CD4-positive, alpha-beta T cell (primary cell): ENCODE results near the gene TMEM39B. TPM values are rescaled to one million over a fixed set of nuclear protein-coding genes. Genes with fewer than 3 reads are reported as not detected.

Experiments used
- ATAC-seq: fragments of 200-7000 bp; cut with Tn5 transposase; one replicate; pipeline ENCODE4 v1.10.0; 2022; ENCODE audit warnings: mild to moderate bottlenecking; ENCODE audit not compliant: poor library complexity
- CTCF ChIA-PET: fragments of 350-600 bp; sonication (Branson Sonifier 250); formaldehyde crosslinking; loops from one replicate; lab custom pipeline; 2021; ENCODE audit warnings: antibody characterized with exemption, inconsistent platforms; lab: Charles Lee
- POLR2A ChIA-PET: fragments of 350-600 bp; sonication (Branson Sonifier 250); formaldehyde crosslinking; loops from one replicate; lab custom pipeline; 2021; ENCODE audit warnings: antibody characterized with exemption, inconsistent platforms; lab: Charles Lee
- DNase-seq, 14 experiments: peaks; one replicate each; pipeline ENCODE4 v3.0.0-alpha.2; 2013 to 2020; ENCODE audit warnings: mixed read lengths in 2 of 14
- H3K27ac ChIP-seq, 2 donors: one replicate each; pipeline versions ENCODE4 v1.5.1 to v1.7.0; 2013; ENCODE audit warnings: low read length in 2 of 2, low read depth in 1 of 2, mild to moderate bottlenecking in 1 of 2
- H3K27me3 ChIP-seq, 2 experiments: 1 replicate in 1 of 2; 2 replicates in 1 of 2; pipeline versions ENCODE4 v1.6.1 to v1.7.0; 2013; ENCODE audit warnings: low read length in 2 of 2, control low read depth in 1 of 2, mild to moderate bottlenecking in 1 of 2, moderate library complexity in 1 of 2; ENCODE audit not compliant: insufficient read depth in 2 of 2, control insufficient read depth in 1 of 2
- H3K36me3 ChIP-seq: one replicate; pipeline ENCODE4 v1.6.1; 2013; ENCODE audit warnings: low read length, control low read depth; ENCODE audit not compliant: insufficient read depth
- H3K4me1 ChIP-seq: one replicate; pipeline ENCODE4 v1.6.1; 2013; ENCODE audit warnings: low read length, control low read depth; ENCODE audit not compliant: insufficient read depth
- H3K4me3 ChIP-seq: one replicate; pipeline ENCODE4 v1.5.1; 2013; ENCODE audit warnings: mild to moderate bottlenecking, low read length, moderate library complexity
- H3K9me3 ChIP-seq, 2 experiments: 1 replicate in 1 of 2; 2 replicates in 1 of 2; pipeline versions ENCODE4 v1.6.1 to v1.7.0; 2013; ENCODE audit warnings: low read length in 2 of 2, mild to moderate bottlenecking in 2 of 2, control low read depth in 1 of 2, moderate library complexity in 1 of 2; ENCODE audit not compliant: control insufficient read depth in 1 of 2, insufficient read depth in 1 of 2
- H3K27ac Mint-ChIP-seq: one replicate; pipeline ENCODE4 v1.8.0; 2020; ENCODE audit warnings: mixed read lengths
- H3K27me3 Mint-ChIP-seq: one replicate; pipeline ENCODE4 v1.8.0; 2021; ENCODE audit warnings: mixed read lengths
- H3K36me3 Mint-ChIP-seq: one replicate; pipeline ENCODE4 v1.8.0; 2021; ENCODE audit warnings: low read depth, mixed read lengths
- H3K4me1 Mint-ChIP-seq: one replicate; pipeline ENCODE4 v1.8.0; 2021; ENCODE audit warnings: low read depth, mixed read lengths
- H3K4me3 Mint-ChIP-seq: one replicate; pipeline ENCODE4 v1.8.0; 2020; ENCODE audit warnings: mild to moderate bottlenecking, mixed read lengths
- H3K9me3 Mint-ChIP-seq: one replicate; pipeline ENCODE4 v1.8.0; 2020; ENCODE audit warnings: mixed read lengths
- CTCF ChIP-seq: fragments of 200-600 bp; IDR thresholded peaks from one replicate; pipeline ENCODE4 v1.8.0; 2022; ENCODE audit warnings: antibody characterized with exemption, mild to moderate bottlenecking
- intact Hi-C, 2 experiments: fragments of 100-400 bp; cut with DNase I in 1 of 2; cut with micrococcal nuclease in 1 of 2; formaldehyde crosslinking; loops; one replicate each; pipeline versions ENCODE4 v1.15.1 to v1.9.0; 2023 to 2025; cut with DNase I, micrococcal nuclease
- total RNA-seq, 174 experiments: library from RNA in 2 of 174; stranded (reverse) in 2 of 174; gene quantifications; one replicate each; pipeline ENCODE4 v1.2.3 and lab custom pipeline; 2021 to 2026

Gene TMEM39B
- total RNA-seq, 2 experiments from 2014 or later: 7.2 to 7.9 TPM

- DNase-seq (peak in 1 of 14 experiments; percentile 30), ATAC-seq (no peak)
- TF ChIP-seq CTCF: no peak
- CTCF ChIA-PET: interaction anchor here (1.0 to 5.5 kb wide), 9 partner anchors 8 to 175 kb away, joined by 3 to 39 read pairs (median 3); partner anchors contain the start of genes KHDRBS1, KPNA6 and TXLNA
- Histone ChIP-seq H3K4me1 (peaks cover 27% of the 10 kb centered on the region), H3K9me3 (no peaks in the 10 kb centered on the region), H3K36me3 (peaks cover 20% of the 10 kb centered on the region), H3K27ac (peak overlapping the region; percentile 32 to 68), H3K4me3 (peak overlapping the region; percentile 71), H3K27me3 (no peaks in the 10 kb centered on the region)
- no peaks in the 10 kb centered on the region for H3K27me3 Mint-ChIP-seq
- intact Hi-C loops: loop anchor here (2.0 to 10.0 kb wide), 6 partner anchors 35 to 743 kb away; partner anchors contain the start of genes ADGRB2 (in 1 of the 2), BSDC1 (in 1 of the 2), KPNA6 (in 1 of the 2) and PEF1 (in 1 of the 2)
- H3K4me1 Mint-ChIP-seq: peaks cover 39% of the 10 kb centered on the region
- POLR2A ChIA-PET: interaction anchor here (0.6 to 3.4 kb wide), 36 partner anchors 8 to 1053 kb away, joined by 3 to 71 read pairs (median 5); partner anchors contain the start of genes BSDC1, CCDC28B, KHDRBS1 and KPNA6
- no peaks in the 10 kb centered on the region for H3K9me3 Mint-ChIP-seq
- peak overlapping the region; percentile 89 for H3K4me3 Mint-ChIP-seq
- H3K27ac Mint-ChIP-seq: peak overlapping the region; percentile 82
- peaks cover 54% of the 10 kb centered on the region for H3K36me3 Mint-ChIP-seq
Measured at GRCh38 chr1:32073299-32074229, 825 bp downstream of the TMEM39B start.

GRCh38 chr1:32074841-32075240 lies 2.1 kb downstream of the TMEM39B start:
- no peaks in the 10 kb centered on the region for H3K27me3 ChIP-seq
- no peaks in the 10 kb centered on the region for H3K27me3 Mint-ChIP-seq
- intact Hi-C loops: loop anchor here (5.0 to 10.0 kb wide), 3 partner anchors 313 to 580 kb away; partner anchors contain the start of genes ADGRB2 (in 1 of the 2), PEF1 (in 1 of the 2), RBBP4 (in 1 of the 2) and ZBTB8OS (in 1 of the 2)
- POLR2A ChIA-PET: no interaction called here
- no peak overlapping the region for H3K4me3 ChIP-seq
- no peak overlapping the region for H3K27ac Mint-ChIP-seq
- ATAC-seq: no peak
- no peaks in the 10 kb centered on the region for H3K9me3 Mint-ChIP-seq
- H3K4me1 Mint-ChIP-seq: peaks cover 34% of the 10 kb centered on the region
- no peaks in the 10 kb centered on the region for H3K9me3 ChIP-seq
- H3K36me3 Mint-ChIP-seq: peaks cover 62% of the 10 kb centered on the region
- peaks cover 23% of the 10 kb centered on the region for H3K36me3 ChIP-seq
- peak overlapping the region; percentile 35 for H3K4me3 Mint-ChIP-seq
- no peak for DNase-seq
- H3K27ac ChIP-seq: no peak overlapping the region
- CTCF ChIA-PET: interaction anchor here (5.5 kb wide), 1 partner anchor 34 kb away, joined by 39 read pairs; the partner anchor contains the start of gene KPNA6
- H3K4me1 ChIP-seq: peaks cover 27% of the 10 kb centered on the region
- TF ChIP-seq CTCF: no peak

DNA sequence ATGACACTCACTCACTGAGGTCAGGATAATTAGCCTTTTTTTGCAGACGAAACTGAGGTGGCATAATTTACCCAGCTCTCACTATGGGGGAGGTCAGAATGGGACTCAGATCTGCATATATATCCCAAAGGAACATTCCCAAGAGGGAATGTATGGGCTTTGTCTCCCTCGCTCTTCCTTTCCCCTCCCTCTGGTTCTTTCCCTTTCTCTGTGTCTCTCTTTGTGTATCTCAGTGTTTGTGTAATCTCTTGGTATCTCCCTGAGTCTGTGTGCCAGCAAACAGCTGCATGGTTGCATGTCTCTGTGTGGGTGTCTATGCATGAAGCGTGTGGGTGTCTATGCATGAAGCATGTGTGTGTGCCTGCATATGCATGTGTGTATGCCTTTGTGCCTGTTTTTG lies 4.7 kb downstream of the TMEM39B start:
- POLR2A ChIA-PET: interaction anchor here (1.2 kb wide), 1 partner anchor 30 kb away, joined by 5 read pairs; the partner anchor contains the start of gene KPNA6
- no peak for ATAC-seq
- CTCF ChIA-PET: no interaction called here
- Mint-ChIP-seq H3K27ac (no peak overlapping the region), H3K27me3 (no peaks in the 10 kb centered on the region), H3K4me3 (no peak overlapping the region), H3K4me1 (peaks cover 25% of the 10 kb centered on the region), H3K9me3 (no peaks in the 10 kb centered on the region), H3K36me3 (peaks cover 71% of the 10 kb centered on the region)
- Histone ChIP-seq H3K27ac (no peak overlapping the region), H3K27me3 (no peaks in the 10 kb centered on the region), H3K4me3 (no peak overlapping the region), H3K36me3 (peaks cover 32% of the 10 kb centered on the region), H3K4me1 (peaks cover 15% of the 10 kb centered on the region), H3K9me3 (no peaks in the 10 kb centered on the region)
- intact Hi-C loops: loop anchor here in 1 of 2 experiments (10.0 kb wide), 2 partner anchors 433 to 577 kb away; partner anchors contain the start of genes PEF1, RBBP4 and ZBTB8OS
- no peak for DNase-seq
- TF ChIP-seq CTCF: no peak
